ENCODE measurements around the gene PLXNC1.

DNA sequence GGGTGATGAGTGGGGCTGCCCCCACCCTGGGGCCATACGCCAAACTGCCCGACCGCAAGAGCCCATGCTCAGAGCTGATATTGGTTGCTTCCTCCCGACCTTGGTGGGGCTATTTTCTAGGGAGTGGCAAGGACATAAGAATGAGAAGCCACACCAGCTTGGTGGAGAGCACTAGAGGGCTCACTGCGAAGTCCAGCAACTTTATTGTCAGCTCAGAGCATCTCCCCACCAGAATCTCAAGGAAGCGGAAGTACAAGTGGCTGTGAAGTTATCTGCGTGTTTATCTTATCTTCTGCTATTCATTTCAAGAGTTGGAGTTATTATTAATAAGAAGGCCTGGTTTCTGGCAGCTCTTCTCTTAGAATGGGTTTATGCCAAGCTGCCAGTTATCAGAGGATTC lies 4.9 kb upstream of the PLXNC1 start:
- TF ChIP-seq POLR2AphosphoS5 (IDR thresholded peaks at IDR 0.05) = no peak
- TF ChIP-seq, protein P1, sequence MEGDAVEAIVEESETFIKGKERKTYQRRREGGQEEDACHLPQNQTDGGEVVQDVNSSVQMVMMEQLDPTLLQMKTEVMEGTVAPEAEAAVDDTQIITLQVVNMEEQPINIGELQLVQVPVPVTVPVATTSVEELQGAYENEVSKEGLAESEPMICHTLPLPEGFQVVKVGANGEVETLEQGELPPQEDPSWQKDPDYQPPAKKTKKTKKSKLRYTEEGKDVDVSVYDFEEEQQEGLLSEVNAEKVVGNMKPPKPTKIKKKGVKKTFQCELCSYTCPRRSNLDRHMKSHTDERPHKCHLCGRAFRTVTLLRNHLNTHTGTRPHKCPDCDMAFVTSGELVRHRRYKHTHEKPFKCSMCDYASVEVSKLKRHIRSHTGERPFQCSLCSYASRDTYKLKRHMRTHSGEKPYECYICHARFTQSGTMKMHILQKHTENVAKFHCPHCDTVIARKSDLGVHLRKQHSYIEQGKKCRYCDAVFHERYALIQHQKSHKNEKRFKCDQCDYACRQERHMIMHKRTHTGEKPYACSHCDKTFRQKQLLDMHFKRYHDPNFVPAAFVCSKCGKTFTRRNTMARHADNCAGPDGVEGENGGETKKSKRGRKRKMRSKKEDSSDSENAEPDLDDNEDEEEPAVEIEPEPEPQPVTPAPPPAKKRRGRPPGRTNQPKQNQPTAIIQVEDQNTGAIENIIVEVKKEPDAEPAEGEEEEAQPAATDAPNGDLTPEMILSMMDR (IDR thresholded peaks at IDR 0.05) = no peak
- no peak for TF ChIP-seq POLR2A (IDR thresholded peaks at IDR 0.05)
